Ishikawa (cell line): ENCODE data around the gene NANOS3.

Experiments used
- CEBPB ChIP-seq: IDR thresholded peaks from 2 replicates; pipeline ENCODE4 v1.6.1; 2012
- EP300 ChIP-seq: IDR thresholded peaks from 2 replicates; pipeline ENCODE4 v1.6.1; 2012; ENCODE audit warnings: borderline replicate concordance
- FOXM1 ChIP-seq: IDR thresholded peaks from 2 replicates; pipeline ENCODE4 v1.6.1; 2012; ENCODE audit warnings: low read depth, borderline replicate concordance
- RAD21 ChIP-seq: IDR thresholded peaks from 2 replicates; pipeline ENCODE4 v1.6.1; 2012; ENCODE audit warnings: low read depth
- TAF1 ChIP-seq: IDR thresholded peaks from 2 replicates; pipeline ENCODE4 v1.6.1; 2012; ENCODE audit warnings: low read depth, mild to moderate bottlenecking
- YY1 ChIP-seq: IDR thresholded peaks from 2 replicates; pipeline ENCODE4 v1.6.1; 2012; ENCODE audit warnings: low read depth
- ZBTB7A ChIP-seq: IDR thresholded peaks from 2 replicates; pipeline ENCODE4 v1.6.1; 2012; ENCODE audit warnings: low read depth
- TF ChIP-seq, protein P1 (sequence below): IDR thresholded peaks from 2 replicates; pipeline ENCODE4 v1.6.1; 2012
- TF ChIP-seq, protein P2 (sequence below): IDR thresholded peaks from 2 replicates; pipeline ENCODE4 v1.6.1; 2012

DNA sequence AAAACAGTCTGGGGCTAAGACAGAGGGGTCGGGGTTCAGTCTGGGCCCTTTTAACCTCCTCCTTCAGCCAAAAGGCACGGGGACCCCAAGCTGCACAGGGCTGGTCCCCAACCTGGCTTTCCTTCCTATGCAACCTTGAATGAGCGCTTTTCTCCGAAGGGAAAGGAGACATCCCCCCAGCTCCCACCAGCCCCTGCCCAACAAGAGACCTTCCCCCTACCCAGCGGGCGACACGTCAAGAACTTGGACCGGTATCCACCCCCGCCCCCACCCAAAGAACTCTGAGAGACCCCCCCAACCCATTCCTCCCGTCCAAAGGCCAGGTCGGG is 35.0 kb upstream of the NANOS3 start:
- no peak for TF ChIP-seq EP300
- no peak for TF ChIP-seq TAF1
- TF ChIP-seq ZBTB7A: no peak; the same call in 1 of the 2 replicates
- TF ChIP-seq YY1: no peak
- no peak for TF ChIP-seq FOXM1
- TF ChIP-seq RAD21: no peak
- no peak for TF ChIP-seq CEBPB
- TF ChIP-seq, protein P1, sequence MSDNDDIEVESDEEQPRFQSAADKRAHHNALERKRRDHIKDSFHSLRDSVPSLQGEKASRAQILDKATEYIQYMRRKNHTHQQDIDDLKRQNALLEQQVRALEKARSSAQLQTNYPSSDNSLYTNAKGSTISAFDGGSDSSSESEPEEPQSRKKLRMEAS: no peak
- TF ChIP-seq, protein P2, sequence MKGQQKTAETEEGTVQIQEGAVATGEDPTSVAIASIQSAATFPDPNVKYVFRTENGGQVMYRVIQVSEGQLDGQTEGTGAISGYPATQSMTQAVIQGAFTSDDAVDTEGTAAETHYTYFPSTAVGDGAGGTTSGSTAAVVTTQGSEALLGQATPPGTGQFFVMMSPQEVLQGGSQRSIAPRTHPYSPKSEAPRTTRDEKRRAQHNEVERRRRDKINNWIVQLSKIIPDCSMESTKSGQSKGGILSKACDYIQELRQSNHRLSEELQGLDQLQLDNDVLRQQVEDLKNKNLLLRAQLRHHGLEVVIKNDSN: no peak
